SJSA1 (cell line): ENCODE results near the gene PRIM2. TPM values are rescaled to one million over a fixed set of nuclear protein-coding genes. Genes with fewer than 3 reads are reported as not detected.
"Not testable (repeated sequence)": the region's sequence is repeated elsewhere in the genome, so short reads cannot be mapped to it uniquely, and the experiment has no call there.

Experiments used
- DNase-seq, 2 experiments: peaks; one replicate each; pipeline ENCODE4 v3.0.0-alpha.2; 2015 to 2020; ENCODE audit warnings: low spot score in 2 of 2, low read depth in 1 of 2
- H3K27ac ChIP-seq: fragments of 250-450 bp; sonication (Bioruptor Pico); 2 replicates; pipeline ENCODE4 v1.5.1; 2020; ENCODE audit warnings: mild to moderate bottlenecking, moderate library complexity
- H3K27me3 ChIP-seq: fragments of 250-450 bp; sonication (Bioruptor Pico); replicated peaks from 2 replicates; pipeline ENCODE4 v1.5.1; 2020; ENCODE audit warnings: mild to moderate bottlenecking, moderate library complexity
- H3K36me3 ChIP-seq: fragments of 250-450 bp; sonication (Bioruptor Pico); 2 replicates; pipeline ENCODE4 v1.5.1; 2020; ENCODE audit warnings: mild to moderate bottlenecking
- H3K4me1 ChIP-seq: fragments of 250-450 bp; sonication (Bioruptor Pico); replicated peaks from 2 replicates; pipeline ENCODE4 v1.6.1; 2021; ENCODE audit warnings: mild to moderate bottlenecking
- H3K4me3 ChIP-seq: fragments of 250-450 bp; sonication (Bioruptor Pico); 2 replicates; pipeline ENCODE4 v1.5.1; 2020; ENCODE audit warnings: mild to moderate bottlenecking
- H3K9me3 ChIP-seq: fragments of 250-450 bp; sonication (Bioruptor Pico); replicated peaks from 2 replicates; pipeline ENCODE4 v1.5.1; 2020; ENCODE audit warnings: mild to moderate bottlenecking
- total RNA-seq: library from RNA; depleted of rRNA; stranded (reverse); fragments of >200 nt; shearing (Covaris generic); gene quantifications from 2 replicates; pipeline ENCODE4 v1.2.3, GENCODE V29; 2014

The PRIM2 gene
- total RNA-seq, 1 experiment from 2014 or later: 58.0 TPM

- Histone ChIP-seq H3K27ac (no peak overlapping the region), H3K27me3 (no peaks in the 10 kb centered on the region), H3K36me3 (no peaks in the 10 kb centered on the region), H3K9me3 (no peaks in the 10 kb centered on the region), H3K4me3 (no peak overlapping the region), H3K4me1 (no peaks in the 10 kb centered on the region)
- no peak for DNase-seq
These were observed 18.7 kb upstream of the PRIM2 start for GRCh38 chr6:57298741-57299140.

GRCh38 chr6:57301757-57302156 lies 15.7 kb upstream of the PRIM2 start:
- Histone ChIP-seq H3K36me3 (no peaks in the 10 kb centered on the region), H3K4me1 (no peaks in the 10 kb centered on the region), H3K27ac (no peak overlapping the region), H3K27me3 (no peaks in the 10 kb centered on the region), H3K4me3 (no peak overlapping the region), H3K9me3 (no peaks in the 10 kb centered on the region)
- DNase-seq: no peak

GRCh38 chr6:57302477-57302876 lies 15.0 kb upstream of the PRIM2 start:
- no peak for DNase-seq
- Histone ChIP-seq H3K27ac (no peak overlapping the region), H3K9me3 (no peaks in the 10 kb centered on the region), H3K27me3 (no peaks in the 10 kb centered on the region), H3K36me3 (no peaks in the 10 kb centered on the region), H3K4me3 (no peak overlapping the region), H3K4me1 (no peaks in the 10 kb centered on the region)

- Histone ChIP-seq H3K9me3 (no peaks in the 10 kb centered on the region), H3K27ac (no peak overlapping the region), H3K27me3 (no peaks in the 10 kb centered on the region), H3K4me3 (no peak overlapping the region), H3K4me1 (no peaks in the 10 kb centered on the region), H3K36me3 (no peaks in the 10 kb centered on the region)
- DNase-seq: no peak
These were observed 13.3 kb upstream of the PRIM2 start for GRCh38 chr6:57303931-57304681.

GRCh38 chr6:57305107-57305506 lies 12.3 kb upstream of the PRIM2 start:
- H3K4me3 ChIP-seq: no peak overlapping the region
- H3K27ac ChIP-seq: no peak overlapping the region
- no peaks in the 10 kb centered on the region for H3K36me3 ChIP-seq
- H3K27me3 ChIP-seq: no peaks in the 10 kb centered on the region
- H3K4me1 ChIP-seq: peaks cover 7% of the 10 kb centered on the region
- no peak for DNase-seq
- H3K9me3 ChIP-seq: no peaks in the 10 kb centered on the region

GRCh38 chr6:57305761-57306160 lies 11.7 kb upstream of the PRIM2 start:
- Histone ChIP-seq H3K9me3 (no peaks in the 10 kb centered on the region), H3K27me3 (no peaks in the 10 kb centered on the region), H3K27ac (no peak overlapping the region), H3K4me1 (peaks cover 14% of the 10 kb centered on the region), H3K4me3 (no peak overlapping the region), H3K36me3 (no peaks in the 10 kb centered on the region)
- DNase-seq: no peak

GRCh38 chr6:57306273-57306672 lies 11.2 kb upstream of the PRIM2 start:
- H3K27ac ChIP-seq: no peak overlapping the region
- H3K27me3 ChIP-seq: no peaks in the 10 kb centered on the region

GRCh38 chr6:57307850-57308249 lies 9.6 kb upstream of the PRIM2 start:
- H3K4me1 ChIP-seq: peaks cover 22% of the 10 kb centered on the region
- no peak overlapping the region for H3K27ac ChIP-seq
- no peaks in the 10 kb centered on the region for H3K36me3 ChIP-seq
- no peak overlapping the region for H3K4me3 ChIP-seq
- no peaks in the 10 kb centered on the region for H3K27me3 ChIP-seq
- H3K9me3 ChIP-seq: no peaks in the 10 kb centered on the region
- no peak for DNase-seq

More at GRCh38 chr6:57306273-57306672, 11.2 kb upstream of the PRIM2 start:
- H3K4me3 ChIP-seq: no peak overlapping the region
- no peaks in the 10 kb centered on the region for H3K36me3 ChIP-seq
- peaks cover 14% of the 10 kb centered on the region for H3K4me1 ChIP-seq
- H3K9me3 ChIP-seq: no peaks in the 10 kb centered on the region
- DNase-seq: no peak

- not testable (repeated sequence) for DNase-seq, H3K4me3 ChIP-seq, H3K27ac ChIP-seq, H3K36me3 ChIP-seq, H3K9me3 ChIP-seq, H3K27me3 ChIP-seq
- peaks cover 31% of the 10 kb centered on the region for H3K4me1 ChIP-seq
These were observed 8.7 kb upstream of the PRIM2 start for GRCh38 chr6:57308755-57309154.

- not testable (repeated sequence) for DNase-seq, H3K27me3 ChIP-seq, H3K4me3 ChIP-seq, H3K36me3 ChIP-seq, H3K9me3 ChIP-seq
- H3K4me1 ChIP-seq: peaks cover 44% of the 10 kb centered on the region
- H3K27ac ChIP-seq: 0 out of 2 replicates have a peak overlapping the region, but pooled peaks have one; percentile 12
These were observed 7.2 kb upstream of the PRIM2 start for GRCh38 chr6:57310095-57310816.

GRCh38 chr6:57310817-57311157 lies 6.6 kb upstream of the PRIM2 start:
- no peaks in the 10 kb centered on the region for H3K9me3 ChIP-seq
- H3K27ac ChIP-seq: 0 out of 2 replicates have a peak overlapping the region, but pooled peaks have one; percentile 12
- H3K36me3 ChIP-seq: no peaks in the 10 kb centered on the region
- no peak overlapping the region for H3K4me3 ChIP-seq
- H3K4me1 ChIP-seq: peaks cover 46% of the 10 kb centered on the region
- H3K27me3 ChIP-seq: no peaks in the 10 kb centered on the region
- DNase-seq: no peak

GRCh38 chr6:57311300-57312003 lies 6.0 kb upstream of the PRIM2 start:
- H3K27ac ChIP-seq, DNase-seq, H3K9me3 ChIP-seq, H3K36me3 ChIP-seq, H3K4me3 ChIP-seq, H3K27me3 ChIP-seq: not testable (repeated sequence)
- peaks cover 53% of the 10 kb centered on the region for H3K4me1 ChIP-seq

GRCh38 chr6:57312004-57312345 lies 5.5 kb upstream of the PRIM2 start:
- no peaks in the 10 kb centered on the region for H3K36me3 ChIP-seq
- no peak for DNase-seq
- no peak overlapping the region for H3K4me3 ChIP-seq
- no peaks in the 10 kb centered on the region for H3K9me3 ChIP-seq
- peaks cover 53% of the 10 kb centered on the region for H3K4me1 ChIP-seq
- H3K27me3 ChIP-seq: no peaks in the 10 kb centered on the region
- no peak overlapping the region; the same call in 1 of the 2 replicates for H3K27ac ChIP-seq

- H3K4me1 ChIP-seq: peaks cover 53% of the 10 kb centered on the region
- DNase-seq: no peak
- no peak overlapping the region for H3K4me3 ChIP-seq
- peak overlapping the region; percentile 84 for H3K27ac ChIP-seq
- no peaks in the 10 kb centered on the region for H3K9me3 ChIP-seq
- no peaks in the 10 kb centered on the region for H3K27me3 ChIP-seq
- H3K36me3 ChIP-seq: no peaks in the 10 kb centered on the region
These were observed 4.4 kb upstream of the PRIM2 start for GRCh38 chr6:57313009-57313408.
